Measurements from ENCODE around the gene UHMK1.
"Not testable (repeated sequence)": the region's sequence is repeated elsewhere in the genome, so short reads cannot be mapped to it uniquely, and the experiment has no call there.

UHMK1 gene

GRCh38 chr1:162564762-162565218 is 67.2 kb downstream of the UHMK1 start:
- DNase-seq (ENCODE audit: low read depth in 2 of 2, low spot score in 1 of 2): no peak

GRCh38 chr1:162565460-162565859 is 67.8 kb downstream of the UHMK1 start:
- DNase-seq (ENCODE audit: low read depth in 2 of 2, low spot score in 1 of 2): no peak

DNA sequence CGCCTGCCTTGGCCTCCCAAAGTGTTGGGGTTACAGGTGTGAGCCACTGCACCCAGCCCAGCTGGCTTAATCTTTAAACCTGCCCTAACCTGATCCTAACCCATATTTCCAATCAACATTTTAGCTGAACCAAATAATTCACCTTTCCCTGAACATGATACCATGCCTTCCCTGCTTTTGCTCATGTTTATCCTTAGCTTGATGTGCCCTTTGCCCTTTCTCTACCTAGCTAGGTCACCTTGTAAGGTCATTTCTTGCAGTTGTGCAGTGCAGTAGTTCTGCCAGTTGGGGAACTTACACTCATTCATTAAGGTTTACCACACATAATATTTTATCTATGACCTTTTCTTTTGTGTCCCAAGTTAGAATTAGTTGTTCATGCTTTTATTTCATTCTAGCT is 69.3 kb downstream of the UHMK1 start:
- DNase-seq (ENCODE audit: low read depth in 2 of 2, low spot score in 1 of 2): no peak

DNA sequence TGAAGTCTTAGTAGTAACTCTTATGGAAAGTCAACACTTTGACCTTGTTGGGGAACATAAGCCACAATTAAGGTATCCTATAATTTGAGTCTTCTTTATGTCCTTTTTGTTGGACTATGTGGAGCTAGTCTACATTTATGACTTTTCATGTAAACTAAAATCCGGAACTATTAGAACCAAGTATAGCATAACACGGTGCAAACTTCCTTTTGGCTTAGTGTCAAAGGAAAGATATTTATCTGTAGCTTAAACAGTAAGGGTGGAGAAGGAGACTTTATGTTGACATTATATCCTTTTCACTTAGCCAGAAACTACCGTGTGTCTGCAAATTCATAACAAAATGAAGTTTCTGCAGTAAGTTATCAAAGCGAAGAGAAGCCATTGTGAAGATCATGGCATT is 71.2 kb downstream of the UHMK1 start:
- no peak for DNase-seq (ENCODE audit: low read depth in 2 of 2, low spot score in 1 of 2)

DNA sequence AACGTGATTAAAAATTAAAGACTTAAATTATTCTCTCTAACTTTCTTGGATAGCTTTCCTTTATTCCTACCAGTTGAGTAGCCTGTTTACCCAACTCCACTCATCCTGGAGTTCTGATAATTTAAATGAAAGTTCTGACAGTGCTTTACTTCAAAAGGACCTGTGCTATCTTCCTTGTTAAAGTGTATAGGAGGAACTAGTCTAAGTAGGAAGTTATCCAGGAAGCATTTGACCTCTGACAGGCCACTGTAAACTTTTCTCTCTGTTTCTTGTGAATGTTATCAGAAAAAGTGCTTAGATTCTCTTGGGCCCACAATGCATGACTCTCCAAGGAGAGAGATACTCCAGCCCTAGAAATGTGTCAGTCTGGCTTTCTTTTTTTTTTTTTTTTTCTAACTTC is 73.1 kb downstream of the UHMK1 start:
- DNase-seq (ENCODE audit: low read depth in 2 of 2, low spot score in 1 of 2): no peak

DNA sequence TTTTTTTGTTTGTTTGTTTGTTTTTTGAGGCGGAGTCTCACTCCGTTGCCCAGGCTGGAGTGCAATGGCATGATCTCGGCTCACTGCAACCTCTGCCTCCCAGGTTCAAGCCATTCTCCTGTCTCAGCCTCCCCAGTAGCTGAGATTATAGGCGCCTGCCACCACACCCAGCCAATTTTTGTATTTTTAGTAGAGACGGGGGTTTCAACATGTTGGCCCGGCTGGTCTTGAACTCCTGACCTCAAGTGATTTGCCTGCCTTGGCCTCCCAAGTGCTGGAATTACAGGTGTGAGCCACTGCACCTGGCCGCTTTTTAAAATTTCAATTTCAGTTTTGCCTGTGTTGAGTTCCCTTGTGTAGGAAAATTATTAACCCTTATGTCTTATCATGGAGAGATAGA is 73.5 kb downstream of the UHMK1 start:
- not testable (repeated sequence) for DNase-seq (ENCODE audit: low read depth in 2 of 2, low spot score in 1 of 2)

- DNase-seq (ENCODE audit: low read depth in 2 of 2, low spot score in 1 of 2): no peak
Observed at GRCh38 chr1:162571696-162572095, 74.1 kb downstream of the UHMK1 start.

GRCh38 chr1:162573136-162573535 is 75.5 kb downstream of the UHMK1 start:
- DNase-seq (ENCODE audit: low read depth in 2 of 2, low spot score in 1 of 2): no peak

DNA sequence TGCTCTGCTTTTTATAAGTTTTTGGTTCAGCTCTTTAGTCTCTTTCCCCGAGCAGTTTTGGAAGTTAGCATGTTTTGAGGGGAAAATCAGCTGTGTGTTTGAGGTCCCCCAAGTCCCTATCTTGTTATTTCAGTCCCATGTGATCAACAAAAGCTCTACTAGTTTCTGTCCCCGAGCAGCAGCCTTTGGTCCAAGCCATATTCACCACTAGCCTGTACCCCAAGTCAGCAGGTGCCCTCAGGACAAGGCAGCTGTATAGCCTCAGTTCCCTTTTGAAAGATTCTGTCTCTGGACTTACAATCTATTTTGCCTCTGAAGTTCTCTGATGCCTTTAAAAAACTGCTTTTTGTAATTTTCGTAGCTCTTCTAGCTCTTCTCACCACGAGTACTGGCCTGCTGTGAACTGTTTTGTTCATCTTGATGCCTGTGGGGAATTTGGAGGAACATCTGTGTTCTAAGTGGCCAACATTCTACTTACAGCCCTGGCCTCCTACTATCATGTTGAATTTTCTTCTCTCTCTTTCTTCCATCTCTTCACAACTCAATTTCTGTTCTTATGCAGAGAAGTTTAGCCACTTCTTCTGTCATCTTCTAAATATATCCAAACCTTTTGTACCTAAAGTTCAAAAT is 80.6 kb downstream of the UHMK1 start:
- no peak for DNase-seq (ENCODE audit: low read depth in 2 of 2, low spot score in 1 of 2)

DNA sequence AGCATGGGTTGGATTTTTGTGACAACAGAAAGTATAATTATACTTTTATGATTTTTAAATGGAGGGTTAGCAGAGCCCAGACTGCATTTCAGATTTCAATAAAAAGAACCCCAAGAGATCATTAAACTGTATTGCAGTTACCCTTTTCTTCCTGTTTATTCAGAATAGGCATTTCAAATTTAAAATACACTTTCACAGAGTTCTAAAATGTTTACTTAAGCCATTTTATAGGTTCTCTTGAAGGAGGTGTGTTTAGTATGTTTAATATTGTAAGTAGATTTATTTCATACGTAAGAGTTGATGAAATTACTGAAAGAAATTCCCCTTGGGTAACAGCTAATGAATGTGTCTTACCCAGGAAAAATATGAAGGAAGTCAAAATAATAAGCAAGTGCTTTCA is 81.3 kb downstream of the UHMK1 start:
- DNase-seq (ENCODE audit: low read depth in 2 of 2, low spot score in 1 of 2): no peak

Data from stimulated activated CD8-positive, alpha-beta memory T cell treated with anti-CD3 and anti-CD28 coated beads, Interleukin-4, amount 100 ng/mL, for 4 hours (primary cell).